ENCODE measurements around the gene BAIAP2. TPM values are rescaled to one million over a fixed set of nuclear protein-coding genes. Genes with fewer than 3 reads are reported as not detected.
"Not testable (repeated sequence)": the region's sequence is repeated elsewhere in the genome, so short reads cannot be mapped to it uniquely, and the experiment has no call there.

Gene BAIAP2
- total RNA-seq, 1 donor from 2014 or later, result 5.5 TPM

DNA sequence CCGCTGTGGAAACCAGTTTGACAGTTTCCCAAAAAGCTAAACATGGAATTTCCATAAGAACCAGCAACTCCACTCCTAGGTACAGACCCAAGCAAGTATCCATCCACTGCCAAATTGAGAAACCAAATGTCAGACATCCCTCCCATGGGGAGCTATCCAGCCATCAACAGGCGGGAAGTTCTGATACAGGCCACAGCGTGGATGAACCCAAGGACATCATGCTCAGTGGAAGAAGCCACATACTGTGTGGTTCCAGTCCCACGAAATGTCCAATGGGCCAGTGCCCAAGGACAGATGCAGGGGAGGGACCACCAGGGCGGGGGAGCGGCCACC lies 12.6 kb upstream of the BAIAP2 start:
- Mint-ChIP-seq H3K36me3 (ENCODE audit: low read depth) (no peaks in the 10 kb centered on the region), H3K9me3 (peaks cover 6% of the 10 kb centered on the region), H3K27me3 (peaks cover 12% of the 10 kb centered on the region), H3K4me3 (no peak overlapping the region), H3K4me1 (peaks cover 30% of the 10 kb centered on the region), H3K27ac (no peak overlapping the region)
- intact Hi-C loops (cut with micrococcal nuclease), result loop anchor here (10.0 kb wide), 1 partner anchor 222 kb away; no protein-coding TSS in a partner anchor
- DNase-seq, result no peak

DNA sequence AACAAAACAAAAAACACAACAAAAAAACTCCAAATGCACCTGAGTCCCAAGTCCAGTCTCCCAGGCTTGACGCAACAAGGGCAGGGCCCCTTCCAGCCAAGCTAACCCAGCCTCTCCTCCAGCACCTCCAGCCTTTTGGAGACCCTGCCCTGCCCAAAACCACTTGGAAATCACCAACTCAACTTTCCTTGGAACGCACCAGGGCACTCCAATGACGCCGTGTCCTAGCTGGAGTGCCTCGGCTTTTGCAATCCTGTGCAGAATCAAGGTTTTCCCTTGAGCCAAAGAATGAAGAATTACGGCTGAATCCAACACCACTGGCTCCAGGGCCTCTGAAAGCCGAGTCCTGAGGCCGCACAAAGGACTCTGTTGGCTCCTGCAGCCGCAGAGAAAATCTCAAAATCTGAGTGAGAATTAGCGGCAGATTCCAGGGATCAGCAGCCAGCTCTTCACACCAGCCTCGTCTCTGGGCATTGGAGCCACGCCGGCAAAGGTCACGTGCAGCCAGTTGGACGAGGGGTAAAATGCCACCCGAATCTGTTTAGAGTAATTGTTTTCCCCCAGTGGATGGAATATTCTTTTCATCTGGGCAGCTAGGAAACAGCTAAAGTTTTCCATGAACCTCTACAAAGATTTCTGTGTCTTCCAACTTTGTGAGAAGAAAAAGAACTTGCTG lies 9.7 kb upstream of the BAIAP2 start:
- Mint-ChIP-seq H3K27ac (no peak overlapping the region), H3K4me3 (no peak overlapping the region), H3K27me3 (peaks cover 17% of the 10 kb centered on the region), H3K9me3 (peaks cover 6% of the 10 kb centered on the region), H3K36me3 (ENCODE audit: low read depth) (no peaks in the 10 kb centered on the region), H3K4me1 (peaks cover 5% of the 10 kb centered on the region)
- intact Hi-C loops (cut with micrococcal nuclease), result loop anchor here (10.0 kb wide), 1 partner anchor 220 kb away; no protein-coding TSS in a partner anchor
- DNase-seq, result no peak

GRCh38 chr17:81025741-81026129 lies 9.2 kb upstream of the BAIAP2 start:
- DNase-seq, result no peak

DNA sequence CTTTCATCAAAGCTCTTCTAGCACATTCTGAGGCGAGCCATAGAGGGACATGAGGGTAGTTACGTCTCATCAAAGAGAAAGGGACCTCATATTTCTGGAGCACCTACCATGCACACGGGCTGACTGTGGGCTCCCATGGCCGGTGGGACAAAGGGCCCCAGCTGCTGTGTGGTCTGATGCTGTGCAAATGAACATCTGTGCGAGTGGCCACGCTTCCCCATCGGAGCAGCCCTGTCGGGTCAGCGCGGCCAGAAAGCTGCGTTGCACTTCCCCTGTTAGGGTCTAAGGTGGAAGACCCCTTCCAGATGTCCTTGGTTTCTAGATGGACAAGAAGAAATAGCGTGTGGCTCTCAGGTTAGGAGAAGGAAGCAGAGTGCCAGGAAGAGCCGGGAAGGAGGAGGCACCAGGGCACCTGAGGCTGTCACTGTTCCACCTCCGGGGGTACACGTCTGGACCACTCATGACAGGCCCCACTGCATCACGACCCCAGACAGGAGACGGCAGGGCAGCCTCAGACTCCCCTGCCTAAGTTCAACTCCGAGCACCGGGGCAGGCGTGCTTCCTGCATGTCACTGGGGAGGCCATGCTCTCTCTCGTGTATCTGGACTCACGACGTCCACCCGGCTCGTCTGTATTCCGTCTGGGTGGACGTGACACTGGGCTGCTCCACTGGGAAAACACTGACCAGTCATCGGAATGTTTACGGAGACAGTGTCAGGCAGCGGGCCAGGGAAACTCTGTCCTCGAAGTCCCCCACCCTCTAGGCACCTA lies 8.5 kb upstream of the BAIAP2 start:
- H3K9me3 Mint-ChIP-seq, result peaks cover 6% of the 10 kb centered on the region
- intact Hi-C loops (cut with micrococcal nuclease), result loop anchor here (10.0 kb wide), 1 partner anchor 218 kb away; no protein-coding TSS in a partner anchor
- H3K4me3 Mint-ChIP-seq, result no peak overlapping the region
- DNase-seq, result no peak
- no peak overlapping the region for H3K27ac Mint-ChIP-seq
- peaks cover 5% of the 10 kb centered on the region for H3K4me1 Mint-ChIP-seq
- H3K36me3 Mint-ChIP-seq (ENCODE audit: low read depth), result no peaks in the 10 kb centered on the region
- H3K27me3 Mint-ChIP-seq, result peaks cover 18% of the 10 kb centered on the region

More at GRCh38 chr17:81025741-81026129, 9.2 kb upstream of the BAIAP2 start:
- no peak overlapping the region for H3K4me3 Mint-ChIP-seq
- H3K9me3 Mint-ChIP-seq, result peaks cover 6% of the 10 kb centered on the region
- H3K27me3 Mint-ChIP-seq, result peaks cover 17% of the 10 kb centered on the region
- H3K4me1 Mint-ChIP-seq, result peaks cover 5% of the 10 kb centered on the region
- H3K27ac Mint-ChIP-seq, result no peak overlapping the region
- H3K36me3 Mint-ChIP-seq (ENCODE audit: low read depth), result no peaks in the 10 kb centered on the region
- intact Hi-C loops (cut with micrococcal nuclease), result loop anchor here (10.0 kb wide), 1 partner anchor 219 kb away; no protein-coding TSS in a partner anchor

GRCh38 chr17:81027038-81027437 lies 7.9 kb upstream of the BAIAP2 start:
- peaks cover 6% of the 10 kb centered on the region for H3K9me3 Mint-ChIP-seq
- no peak for DNase-seq
- H3K4me3 Mint-ChIP-seq, result no peak overlapping the region
- peaks cover 18% of the 10 kb centered on the region for H3K27me3 Mint-ChIP-seq
- no peaks in the 10 kb centered on the region for H3K36me3 Mint-ChIP-seq (ENCODE audit: low read depth)
- H3K4me1 Mint-ChIP-seq, result peaks cover 5% of the 10 kb centered on the region
- intact Hi-C loops (cut with micrococcal nuclease), result loop anchor here (10.0 kb wide), 1 partner anchor 218 kb away; no protein-coding TSS in a partner anchor
- no peak overlapping the region for H3K27ac Mint-ChIP-seq

DNA sequence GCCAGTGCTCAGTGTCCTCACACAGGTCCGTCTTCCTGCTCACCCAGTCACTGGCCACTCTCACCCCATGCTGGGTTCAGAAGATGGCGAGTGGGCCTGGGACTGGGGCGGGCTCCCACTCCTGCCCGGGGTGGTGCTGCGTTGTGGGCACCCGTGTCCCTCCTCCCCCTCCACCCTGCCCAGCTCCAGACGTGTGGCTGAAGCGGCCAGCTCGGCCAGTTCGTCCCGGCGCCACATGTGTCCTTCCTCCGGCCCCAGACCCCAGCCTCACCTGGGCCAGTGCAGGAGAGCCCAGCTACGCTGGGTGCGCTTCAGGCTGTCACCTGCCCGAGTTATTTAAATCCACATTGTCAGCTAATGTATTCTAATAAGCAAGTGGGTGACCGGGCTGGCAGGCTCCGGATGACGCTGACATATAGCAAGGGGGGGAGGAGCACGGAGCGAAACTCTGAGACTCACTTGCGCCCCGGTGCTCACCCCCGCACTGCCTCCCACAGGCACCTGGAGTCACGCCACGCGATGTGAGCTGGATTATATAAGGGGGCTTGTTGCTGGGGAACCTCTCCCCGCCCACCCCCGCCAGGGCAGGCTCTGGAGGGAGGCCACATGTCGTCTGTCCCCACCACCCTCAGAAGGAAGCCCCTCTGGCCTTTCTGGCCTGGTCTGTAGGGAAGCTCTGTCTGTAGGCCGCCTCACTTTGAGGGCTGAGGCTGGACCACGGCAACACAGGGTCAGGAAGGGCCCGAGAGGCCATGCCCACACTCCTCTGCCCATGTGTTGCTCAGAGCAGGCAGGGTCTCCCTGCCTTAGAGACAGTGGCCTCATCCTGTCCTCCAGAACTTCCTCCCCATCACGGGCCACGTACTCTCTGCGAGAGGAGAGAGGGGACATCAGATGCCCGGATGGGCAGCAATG lies 7.1 kb upstream of the BAIAP2 start:
- no peak for DNase-seq
- Mint-ChIP-seq H3K27me3 (peaks cover 22% of the 10 kb centered on the region), H3K4me3 (no peak overlapping the region), H3K27ac (no peak overlapping the region), H3K4me1 (peaks cover 5% of the 10 kb centered on the region), H3K9me3 (peaks cover 6% of the 10 kb centered on the region), H3K36me3 (ENCODE audit: low read depth) (no peaks in the 10 kb centered on the region)
- intact Hi-C loops (cut with micrococcal nuclease), result loop anchor here (10.0 kb wide), 1 partner anchor 217 kb away; no protein-coding TSS in a partner anchor

DNA sequence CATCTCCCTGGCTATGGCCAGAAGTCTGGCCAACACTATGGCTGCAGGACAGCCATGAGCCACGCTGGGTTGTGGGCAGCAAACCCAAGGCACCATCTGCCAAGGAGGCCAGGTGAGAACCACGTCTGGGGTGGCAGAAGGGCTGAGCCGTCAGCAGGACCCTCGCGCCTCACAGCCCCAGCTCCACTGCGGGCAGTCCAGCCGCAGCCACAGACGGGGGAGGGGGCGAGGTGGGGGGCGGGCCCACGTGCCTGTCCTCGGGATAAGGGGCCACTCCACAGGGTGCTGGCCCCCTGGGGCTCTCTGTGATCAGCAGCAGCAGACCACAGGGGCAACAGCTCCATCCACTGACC lies 6.5 kb upstream of the BAIAP2 start:
- H3K27ac Mint-ChIP-seq, result no peak overlapping the region
- no peak for DNase-seq
- peaks cover 6% of the 10 kb centered on the region for H3K9me3 Mint-ChIP-seq
- H3K36me3 Mint-ChIP-seq (ENCODE audit: low read depth), result no peaks in the 10 kb centered on the region
- no peak overlapping the region for H3K4me3 Mint-ChIP-seq
- H3K27me3 Mint-ChIP-seq, result peaks cover 28% of the 10 kb centered on the region
- H3K4me1 Mint-ChIP-seq, result peaks cover 4% of the 10 kb centered on the region
- intact Hi-C loops (cut with micrococcal nuclease), result loop anchor here (10.0 kb wide), 1 partner anchor 216 kb away; no protein-coding TSS in a partner anchor

DNA sequence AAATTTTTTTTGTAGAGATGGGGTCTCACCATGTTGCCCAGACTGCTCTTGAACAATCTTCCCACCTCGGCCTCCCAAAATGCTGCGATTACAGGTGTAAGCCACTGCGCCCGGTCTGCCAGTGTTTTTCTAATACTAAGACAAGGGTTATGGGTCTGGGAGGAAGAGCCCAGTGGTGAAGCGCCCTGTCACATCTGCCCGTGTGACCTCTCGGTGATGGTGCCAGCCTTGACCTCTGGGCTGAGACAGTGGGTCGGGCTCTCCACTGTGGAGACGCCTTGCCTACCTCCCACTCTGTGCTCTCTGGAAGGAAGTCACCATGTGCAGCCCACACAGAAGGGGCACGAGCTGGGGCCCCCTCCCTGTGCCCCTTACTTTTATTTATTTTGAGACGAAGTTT lies 5.1 kb upstream of the BAIAP2 start:
- Mint-ChIP-seq H3K27ac (no peak overlapping the region), H3K36me3 (ENCODE audit: low read depth) (no peaks in the 10 kb centered on the region), H3K4me1 (peaks cover 5% of the 10 kb centered on the region), H3K4me3 (no peak overlapping the region), H3K27me3 (peaks cover 36% of the 10 kb centered on the region), H3K9me3 (peaks cover 6% of the 10 kb centered on the region)
- DNase-seq, result no peak
- intact Hi-C loops (cut with micrococcal nuclease), result loop anchor here (10.0 kb wide), 1 partner anchor 215 kb away; no protein-coding TSS in a partner anchor

DNA sequence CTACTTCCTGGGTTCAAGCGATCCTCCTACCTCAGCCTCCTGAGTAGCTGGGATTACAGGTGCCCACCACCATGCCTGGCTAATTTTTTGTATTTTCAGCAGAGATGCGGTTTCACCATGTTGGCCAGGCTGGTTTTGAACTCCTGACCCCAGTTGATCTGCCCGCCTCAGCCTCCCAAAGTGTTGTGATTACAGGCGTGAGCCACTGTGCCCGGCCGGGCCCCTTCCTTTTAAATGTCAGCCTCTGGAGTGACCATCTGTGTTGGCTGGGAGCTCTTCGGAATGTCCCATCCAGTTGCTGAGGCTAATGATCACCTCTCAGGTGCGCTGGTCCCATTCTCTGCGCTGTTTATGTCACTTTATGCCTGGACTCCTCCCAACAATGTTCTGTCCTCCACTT lies 4.6 kb upstream of the BAIAP2 start:
- H3K9me3 Mint-ChIP-seq; DNase-seq; H3K4me3 Mint-ChIP-seq; intact Hi-C loops (cut with micrococcal nuclease); H3K4me1 Mint-ChIP-seq; H3K27ac Mint-ChIP-seq; H3K36me3 Mint-ChIP-seq (ENCODE audit: low read depth): not testable (repeated sequence)
- H3K27me3 Mint-ChIP-seq, result peaks cover 36% of the 10 kb centered on the region

- intact Hi-C loops (cut with micrococcal nuclease), result no loop called here
- H3K27ac Mint-ChIP-seq, result no peak overlapping the region
- no peaks in the 10 kb centered on the region for H3K36me3 Mint-ChIP-seq (ENCODE audit: low read depth)
- peaks cover 6% of the 10 kb centered on the region for H3K9me3 Mint-ChIP-seq
- H3K4me3 Mint-ChIP-seq, result no peak overlapping the region
- peaks cover 39% of the 10 kb centered on the region for H3K27me3 Mint-ChIP-seq
- no peak for DNase-seq
- peaks cover 7% of the 10 kb centered on the region for H3K4me1 Mint-ChIP-seq
Measured at GRCh38 chr17:81030741-81031565, 4.0 kb upstream of the BAIAP2 start.

DNA sequence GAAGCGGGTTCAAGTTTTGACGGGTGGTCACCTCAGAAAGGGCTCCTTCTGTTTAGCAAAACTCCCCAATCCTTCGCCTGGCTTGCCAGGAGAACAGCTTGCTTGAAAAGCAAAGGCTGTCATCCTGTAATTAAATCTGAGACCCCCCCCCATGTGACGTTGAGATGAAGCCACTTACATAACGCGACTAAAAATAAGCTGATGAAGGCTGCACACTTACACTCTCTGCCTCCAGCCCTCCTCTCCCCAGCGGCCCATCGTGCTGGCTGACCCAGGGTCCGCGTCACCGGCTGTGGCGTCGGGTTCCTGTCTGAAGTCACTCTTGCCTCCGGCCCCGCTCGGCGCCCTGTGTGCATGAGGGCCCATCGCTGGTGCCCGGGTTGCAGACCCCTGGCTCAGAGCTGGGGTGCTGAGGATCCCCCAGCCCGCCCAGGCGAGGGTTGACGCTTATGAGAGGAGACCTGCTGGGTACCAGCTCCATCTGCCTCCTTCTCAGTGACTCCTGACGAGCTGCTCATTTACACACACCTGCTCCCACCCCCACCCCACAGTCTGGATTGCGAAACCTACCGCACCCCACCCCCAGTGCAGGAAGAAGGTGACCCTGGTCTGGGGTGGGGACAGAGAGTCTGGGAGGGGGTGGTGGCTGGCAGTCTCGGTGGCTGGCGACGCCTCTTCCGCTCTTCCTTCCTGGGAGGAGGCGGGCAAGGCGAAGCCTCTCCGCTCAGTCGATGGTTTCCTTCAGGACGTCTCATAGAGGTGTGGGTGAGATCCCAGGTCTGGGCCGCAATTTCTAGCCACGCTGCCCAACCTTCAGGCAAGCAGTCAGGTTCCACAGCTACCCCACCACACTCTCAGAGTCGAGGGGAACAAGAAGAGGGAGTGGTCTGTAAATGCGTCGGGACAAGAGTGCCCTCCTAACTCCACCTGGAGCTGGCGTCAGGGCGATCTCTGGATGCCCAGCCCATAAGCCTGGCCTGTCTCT lies 3.1 kb upstream of the BAIAP2 start:
- Mint-ChIP-seq H3K4me3 (no peak overlapping the region), H3K4me1 (peaks cover 9% of the 10 kb centered on the region), H3K27me3 (peaks cover 42% of the 10 kb centered on the region), H3K36me3 (ENCODE audit: low read depth) (no peaks in the 10 kb centered on the region), H3K9me3 (peaks cover 5% of the 10 kb centered on the region), H3K27ac (no peak overlapping the region)
- intact Hi-C loops (cut with micrococcal nuclease), result no loop called here
- DNase-seq, result no peak
